B cell (primary cell): ENCODE measurements around the gene TENM4. TPM values are rescaled to one million over a fixed set of nuclear protein-coding genes. Genes with fewer than 3 reads are reported as not detected.

ENCODE experiments used
- ATAC-seq: fragments of 200-7000 bp; cut with Tn5 transposase; one replicate; pipeline ENCODE4 v1.10.0; 2021; ENCODE audit warnings: low read depth, mild to moderate bottlenecking, moderate number of reproducible peaks, moderate library complexity
- CTCF ChIA-PET: fragments of 350-600 bp; sonication (Branson Sonifier 250); formaldehyde crosslinking; loops from one replicate; lab custom pipeline; 2021; ENCODE audit warnings: antibody characterized with exemption, inconsistent platforms; lab: Charles Lee
- POLR2A ChIA-PET: fragments of 350-600 bp; sonication (Branson Sonifier 250); formaldehyde crosslinking; loops from one replicate; lab custom pipeline; 2021; ENCODE audit warnings: antibody characterized with exemption; lab: Charles Lee
- DNase-seq: peaks from one replicate; pipeline ENCODE4 v3.0.0; 2013
- H2AFZ ChIP-seq: 2 replicates; pipeline ENCODE4 v1.6.1; 2012; ENCODE audit warnings: mild to moderate bottlenecking, low read depth, low read length; ENCODE audit not compliant: insufficient read depth, poor library complexity, severe bottlenecking
- H3K27ac ChIP-seq, 2 donors: 1 replicate in 1 of 2; 2 replicates in 1 of 2; pipeline ENCODE4 v1.5.1; 2012 to 2013; ENCODE audit warnings: low read length in 2 of 2, mild to moderate bottlenecking in 2 of 2, moderate library complexity in 1 of 2
- H3K27me3 ChIP-seq, 4 experiments: fragments of 200-600 bp in 1 of 4; sonication (generic) in 1 of 4; replicated peaks in 1 of 4; 1 replicate in 2 of 4; 2 replicates in 2 of 4; pipeline versions ENCODE4 v1.6.1 to v1.7.0; 2013 to 2016; ENCODE audit warnings: low read length in 3 of 4, mild to moderate bottlenecking in 2 of 4, mixed read lengths in 1 of 4, moderate library complexity in 1 of 4; ENCODE audit not compliant: insufficient read depth in 4 of 4, control insufficient read depth in 3 of 4; ENCODE audit errors: control extremely low read depth in 1 of 4
- H3K36me3 ChIP-seq, 2 experiments: replicated peaks in 1 of 2; 1 replicate in 1 of 2; 2 replicates in 1 of 2; pipeline versions ENCODE4 v1.6.1 to v1.7.1; 2013; ENCODE audit warnings: low read length in 1 of 2; ENCODE audit not compliant: insufficient read depth in 2 of 2, control insufficient read depth in 1 of 2; ENCODE audit errors: control extremely low read depth in 1 of 2, extremely low read depth in 1 of 2
- H3K4me1 ChIP-seq, 2 donors: fragments of 200-600 bp in 1 of 2; sonication (generic) in 1 of 2; 1 replicate in 1 of 2; 2 replicates in 1 of 2; pipeline versions ENCODE4 v1.5.1 to v1.6.1; 2013 to 2017; ENCODE audit warnings: low read length in 2 of 2; ENCODE audit not compliant: control insufficient read depth in 2 of 2, insufficient read depth in 2 of 2
- H3K4me2 ChIP-seq: replicated peaks from 2 replicates; pipeline ENCODE3; 2012; ENCODE audit warnings: mild to moderate bottlenecking, low read depth, low read length; ENCODE audit not compliant: poor library complexity, severe bottlenecking
- H3K4me3 ChIP-seq, 5 experiments: fragments of 200-600 bp in 1 of 5; sonication (generic) in 1 of 5; 1 replicate in 3 of 5; 2 replicates in 2 of 5; pipeline versions ENCODE4 v1.5.1 to v1.7.0; 2011 to 2016; ENCODE audit warnings: low read length in 4 of 5, mild to moderate bottlenecking in 4 of 5, low read depth in 2 of 5, control low read depth in 1 of 5, moderate library complexity in 1 of 5; ENCODE audit not compliant: insufficient read depth in 1 of 5; ENCODE audit errors: control extremely low read depth in 1 of 5, extremely low read depth in 1 of 5
- H3K79me2 ChIP-seq: fragments of 200-600 bp; sonication (generic); one replicate; pipeline ENCODE4 v1.6.0; 2016; ENCODE audit warnings: low read length; ENCODE audit not compliant: control insufficient read depth, insufficient read depth
- H3K9ac ChIP-seq: fragments of 200-600 bp; sonication (generic); 2 replicates; pipeline ENCODE4 v1.6.1; 2017; ENCODE audit warnings: mild to moderate bottlenecking, low read length, moderate library complexity
- H3K9me3 ChIP-seq, 3 donors: one replicate each; pipeline versions ENCODE4 v1.6.1 to v1.7.1; 2013; ENCODE audit warnings: low read length in 2 of 3; ENCODE audit not compliant: control insufficient read depth in 2 of 3, insufficient read depth in 1 of 3; ENCODE audit errors: control extremely low read depth in 1 of 3
- H4K20me1 ChIP-seq: 2 replicates; pipeline ENCODE4 v1.6.0; 2012; ENCODE audit warnings: mild to moderate bottlenecking, low read length; ENCODE audit not compliant: insufficient read depth, control insufficient read depth, poor library complexity, severe bottlenecking
- H3K27ac Mint-ChIP-seq: one replicate; pipeline ENCODE4 v1.8.0; 2021; ENCODE audit warnings: mixed read lengths
- H3K27me3 Mint-ChIP-seq: one replicate; pipeline ENCODE4 v1.8.0; 2021; ENCODE audit warnings: mixed read lengths
- H3K4me1 Mint-ChIP-seq: one replicate; pipeline ENCODE4 v1.8.0; 2021; ENCODE audit warnings: mixed read lengths
- H3K4me3 Mint-ChIP-seq: one replicate; pipeline ENCODE4 v1.8.0; 2021; ENCODE audit warnings: mixed read lengths
- H3K9me3 Mint-ChIP-seq: one replicate; pipeline ENCODE4 v1.8.0; 2022; ENCODE audit warnings: mixed read lengths; ENCODE audit not compliant: insufficient read depth
- CTCF ChIP-seq: fragments of 200-600 bp; IDR thresholded peaks from one replicate; pipeline ENCODE4 v1.8.0; 2022; ENCODE audit warnings: antibody characterized with exemption, mild to moderate bottlenecking
- EZH2 ChIP-seq: IDR thresholded peaks from 2 replicates; pipeline ENCODE4 v1.6.1; 2012; ENCODE audit warnings: borderline replicate concordance, low read depth, mild to moderate bottlenecking, moderate library complexity, low read length; ENCODE audit not compliant: insufficient read depth, poor library complexity, severe bottlenecking
- WGBS: methylation state at CpG from one replicate; pipeline ENCODE4 v1.1.5; 2013; ENCODE audit warnings: missing lambda C conversion rate; ENCODE audit not compliant: insufficient coverage; 5-methylcytosine and 5-hydroxymethylcytosine counted together
- intact Hi-C: fragments of 100-400 bp; cut with micrococcal nuclease; formaldehyde crosslinking; loops from one replicate; pipeline ENCODE4 v1.10.0; 2022
- polyA plus RNA-seq: library from polyadenylated mRNA; depleted of rRNA; stranded (reverse); fragments of >200 nt; gene quantifications from 2 replicates; pipeline ENCODE4 v1.2.3, GENCODE V29; 2012
- total RNA-seq, 2 donors: library from RNA; stranded (reverse); fragments of 120-200 nt in 1 of 2; gene quantifications; 1 replicate in 1 of 2; 2 replicates in 1 of 2; pipeline versions ENCODE4 v1.2.3 to v1.2.4, GENCODE V29; 2013 to 2022

TENM4 gene
- total and polyA plus RNA-seq, 2 donors (not counting 1 experiment from before 2014, with no cell fraction given) = 0.09 to 5.7 TPM

GRCh38 chr11:79393362-79394043 is 47.3 kb downstream of the TENM4 start:
- Mint-ChIP-seq H3K9me3 (no peaks in the 10 kb centered on the region), H3K4me3 (no peak overlapping the region), H3K27me3 (peaks cover 42% of the 10 kb centered on the region), H3K27ac (no peak overlapping the region), H3K4me1 (peaks cover 6% of the 10 kb centered on the region)
- Histone ChIP-seq H3K36me3 (no peaks in the 10 kb centered on the region), H3K27me3 (peaks cover 0 to 43% (median 3%) of the 10 kb centered on the region in 4 experiments), H3K79me2 (no peaks in the 10 kb centered on the region), H3K4me2 (no peak overlapping the region), H3K9me3 (no peaks in the 10 kb centered on the region), H3K4me1 (peaks cover 0 to 4% of the 10 kb centered on the region in 2 donors), H3K27ac (no peak overlapping the region), H3K4me3 (no peak overlapping the region), H3K9ac (no peak overlapping the region), H4K20me1 (no peaks in the 10 kb centered on the region), H2AFZ (no peak overlapping the region)
- 56% methylated on average over 8 of the region's 9 CpGs for WGBS
- intact Hi-C loops = no loop called here
- ATAC-seq (no peak), DNase-seq (no peak)
- no peak for TF ChIP-seq EZH2
- no peak for TF ChIP-seq CTCF
- CTCF ChIA-PET = interaction anchor here (1.0 kb wide), 1 partner anchor 9 kb away, joined by 3 read pairs; no protein-coding TSS in a partner anchor
- POLR2A ChIA-PET = no interaction called here

GRCh38 chr11:79392161-79392560 is 48.7 kb downstream of the TENM4 start:
- no peak overlapping the region for H3K27ac ChIP-seq
- intact Hi-C loops = no loop called here
- peaks cover 0 to 5% (median 0%) of the 10 kb centered on the region in 3 donors for H3K9me3 ChIP-seq
- Mint-ChIP-seq H3K4me1 (peaks cover 17% of the 10 kb centered on the region), H3K4me3 (no peak overlapping the region), H3K27ac (no peak overlapping the region), H3K9me3 (no peaks in the 10 kb centered on the region), H3K27me3 (peaks cover 48% of the 10 kb centered on the region)
- ChIA-PET POLR2A (no interaction called here), CTCF (no interaction called here)
- H3K36me3 ChIP-seq = no peaks in the 10 kb centered on the region
- H3K4me1 ChIP-seq = peaks cover 9 to 15% of the 10 kb centered on the region in 2 donors
- no peak for DNase-seq
- H4K20me1 ChIP-seq = no peaks in the 10 kb centered on the region
- no peak overlapping the region for H2AFZ ChIP-seq
- H3K79me2 ChIP-seq = no peaks in the 10 kb centered on the region
- no peak overlapping the region for H3K4me2 ChIP-seq
- no peak for ATAC-seq
- 70% methylated on average over 3 of the region's 4 CpGs for WGBS
- peaks cover 0 to 46% (median 5%) of the 10 kb centered on the region in 4 experiments for H3K27me3 ChIP-seq
- no peak for TF ChIP-seq CTCF
- TF ChIP-seq EZH2 = no peak
- H3K4me3 ChIP-seq = no peak overlapping the region
- no peak overlapping the region for H3K9ac ChIP-seq
